Body of pancreas (tissue), 4 donors: Measurements from ENCODE around the gene ADGRG7.

Experiments
- CTCF ChIP-seq, 7 experiments: fragments of 450-650 bp in 4 of 7; fragments of 200-600 bp in 3 of 7; sonication (generic) in 3 of 7; IDR thresholded peaks; one replicate each; pipeline ENCODE4 v1.5.1; 2016 to 2019; ENCODE audit warnings: antibody characterized with exemption in 7 of 7
- POLR2A ChIP-seq, 3 donors: fragments of 450-650 bp; IDR thresholded peaks; one replicate each; pipeline ENCODE4 v1.6.1; 2016; ENCODE audit warnings: antibody characterized with exemption in 3 of 3, mild to moderate bottlenecking in 2 of 3

- TF ChIP-seq CTCF (IDR thresholded peaks at IDR 0.05) (no peak), POLR2A (IDR thresholded peaks at IDR 0.05) (no peak)
These were observed 1.8 kb downstream of the ADGRG7 start for GRCh38 chr3:100611221-100611620.
